GM12865 (cell line): ENCODE results near the gene JPH3.

Experiments used
- DNase-seq: peaks from one replicate; pipeline ENCODE4 v3.0.0; 2010; ENCODE audit warnings: low read depth
- H3K4me3 ChIP-seq: 2 replicates; pipeline ENCODE4 v1.5.1; 2011; ENCODE audit warnings: mild to moderate bottlenecking, low read depth, low read length, control low read depth
- TF ChIP-seq, protein P1 (sequence below): IDR thresholded peaks from 2 replicates; pipeline ENCODE4 v1.5.1; 2011; ENCODE audit warnings: low read length, control low read depth, low read depth, inconsistent platforms; ENCODE audit not compliant: insufficient read depth; ENCODE audit errors: missing control alignments

JPH3 gene

DNA sequence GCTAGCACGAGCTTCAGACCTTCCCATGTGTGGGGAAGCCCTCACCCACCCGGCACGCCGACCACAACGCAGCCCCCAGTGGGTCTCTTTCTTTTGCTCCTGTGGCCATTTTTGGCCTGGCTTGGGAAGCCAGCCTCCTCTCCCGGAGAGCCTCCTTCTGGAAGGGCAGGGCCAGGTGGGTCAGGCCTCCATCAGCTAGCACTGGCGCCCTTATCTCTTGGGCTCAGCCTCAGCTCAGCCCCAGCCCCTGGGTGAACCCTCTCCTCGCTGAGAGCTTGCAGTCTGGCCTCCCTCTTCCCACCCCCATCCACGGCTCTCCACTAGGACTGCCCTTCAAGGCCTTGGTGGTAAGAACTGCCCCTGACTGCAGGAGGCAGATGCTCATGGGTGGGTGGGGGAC is 14.7 kb upstream of the JPH3 start:
- H3K4me3 ChIP-seq: no peak overlapping the region
- DNase-seq: no peak
- TF ChIP-seq, protein P1, sequence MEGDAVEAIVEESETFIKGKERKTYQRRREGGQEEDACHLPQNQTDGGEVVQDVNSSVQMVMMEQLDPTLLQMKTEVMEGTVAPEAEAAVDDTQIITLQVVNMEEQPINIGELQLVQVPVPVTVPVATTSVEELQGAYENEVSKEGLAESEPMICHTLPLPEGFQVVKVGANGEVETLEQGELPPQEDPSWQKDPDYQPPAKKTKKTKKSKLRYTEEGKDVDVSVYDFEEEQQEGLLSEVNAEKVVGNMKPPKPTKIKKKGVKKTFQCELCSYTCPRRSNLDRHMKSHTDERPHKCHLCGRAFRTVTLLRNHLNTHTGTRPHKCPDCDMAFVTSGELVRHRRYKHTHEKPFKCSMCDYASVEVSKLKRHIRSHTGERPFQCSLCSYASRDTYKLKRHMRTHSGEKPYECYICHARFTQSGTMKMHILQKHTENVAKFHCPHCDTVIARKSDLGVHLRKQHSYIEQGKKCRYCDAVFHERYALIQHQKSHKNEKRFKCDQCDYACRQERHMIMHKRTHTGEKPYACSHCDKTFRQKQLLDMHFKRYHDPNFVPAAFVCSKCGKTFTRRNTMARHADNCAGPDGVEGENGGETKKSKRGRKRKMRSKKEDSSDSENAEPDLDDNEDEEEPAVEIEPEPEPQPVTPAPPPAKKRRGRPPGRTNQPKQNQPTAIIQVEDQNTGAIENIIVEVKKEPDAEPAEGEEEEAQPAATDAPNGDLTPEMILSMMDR: no peak

DNA sequence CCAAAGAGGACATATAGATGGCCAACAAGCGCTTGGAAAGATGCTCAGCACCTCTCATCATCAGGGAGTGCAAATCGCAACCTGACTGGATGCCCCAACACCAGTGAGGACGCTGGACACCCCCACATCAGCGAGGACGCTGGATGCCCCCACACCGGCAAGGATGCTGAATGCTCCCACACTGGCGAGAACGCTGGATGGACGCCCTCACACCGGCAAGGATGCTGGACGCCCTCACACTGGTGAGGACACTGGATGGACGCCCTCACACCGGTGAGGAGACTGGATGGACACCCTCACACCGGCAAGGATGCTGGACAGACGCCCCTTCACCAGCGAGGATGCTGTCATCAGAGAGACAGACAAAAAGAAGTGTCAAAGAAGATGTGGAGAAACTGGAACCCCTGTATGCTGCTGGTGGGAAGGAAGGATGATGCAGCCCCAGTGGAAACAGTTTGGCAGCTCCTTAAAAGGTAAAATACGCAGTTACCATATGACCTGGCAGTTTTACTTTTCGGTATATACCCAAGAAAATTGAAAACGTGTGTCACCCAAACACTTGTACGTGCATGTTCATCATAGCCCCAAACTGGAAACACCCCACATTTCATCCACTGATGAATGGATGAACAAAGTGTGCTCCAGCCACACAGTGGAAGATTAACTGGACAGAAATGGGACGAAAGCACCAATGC is 10.1 kb upstream of the JPH3 start:
- H3K4me3 ChIP-seq: no peak overlapping the region
- no peak for DNase-seq
- TF ChIP-seq, protein P1: no peak

DNA sequence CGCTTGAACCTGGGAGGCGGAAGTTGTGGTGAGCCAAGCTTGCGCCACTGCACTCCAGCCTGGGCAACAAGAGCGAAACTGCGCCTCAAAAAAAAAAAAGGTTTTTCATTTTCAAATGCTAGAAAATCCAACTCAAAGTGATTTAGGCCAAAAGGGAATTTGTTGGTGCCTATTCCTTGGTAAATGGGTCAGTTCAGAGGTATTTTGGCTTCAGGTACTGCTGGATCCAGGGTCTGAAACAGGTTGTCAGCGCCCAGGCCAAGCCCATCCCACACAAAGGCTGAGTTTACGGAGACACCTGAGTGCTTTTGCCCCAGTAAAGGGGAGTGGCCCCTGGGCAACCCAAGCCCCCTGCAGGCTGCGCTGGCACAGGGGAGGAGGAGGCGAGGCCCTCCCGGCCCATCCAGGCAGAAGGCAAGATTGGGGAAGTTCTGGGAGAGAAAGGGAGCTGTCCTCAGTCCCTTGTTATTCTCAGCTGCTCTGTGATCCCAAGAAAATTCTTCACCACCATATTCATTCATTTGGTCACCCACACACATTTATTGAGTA is 8.5 kb upstream of the JPH3 start:
- TF ChIP-seq, protein P1: no peak
- no peak overlapping the region for H3K4me3 ChIP-seq
- DNase-seq: no peak

DNA sequence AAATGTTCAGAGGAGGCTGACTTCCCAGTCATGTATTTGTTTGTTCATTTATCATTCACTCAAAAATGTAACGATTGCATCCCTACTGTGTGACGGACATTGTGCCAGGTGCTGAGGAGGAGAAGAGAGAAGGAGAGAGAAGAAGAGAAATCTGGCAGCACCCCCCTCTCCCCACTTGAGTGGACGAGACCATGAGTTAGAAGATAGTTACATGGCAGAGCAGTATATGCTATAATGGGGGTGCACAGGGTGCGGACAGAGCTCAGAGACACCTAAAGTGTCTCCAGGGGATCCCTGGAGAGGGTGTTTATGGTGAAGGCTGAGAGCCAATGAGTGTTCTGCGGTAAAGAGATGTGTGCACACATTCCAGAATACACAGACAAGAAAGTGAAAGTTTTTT is 6.6 kb upstream of the JPH3 start:
- TF ChIP-seq, protein P1: no peak
- no peak overlapping the region for H3K4me3 ChIP-seq
- no peak for DNase-seq

DNA sequence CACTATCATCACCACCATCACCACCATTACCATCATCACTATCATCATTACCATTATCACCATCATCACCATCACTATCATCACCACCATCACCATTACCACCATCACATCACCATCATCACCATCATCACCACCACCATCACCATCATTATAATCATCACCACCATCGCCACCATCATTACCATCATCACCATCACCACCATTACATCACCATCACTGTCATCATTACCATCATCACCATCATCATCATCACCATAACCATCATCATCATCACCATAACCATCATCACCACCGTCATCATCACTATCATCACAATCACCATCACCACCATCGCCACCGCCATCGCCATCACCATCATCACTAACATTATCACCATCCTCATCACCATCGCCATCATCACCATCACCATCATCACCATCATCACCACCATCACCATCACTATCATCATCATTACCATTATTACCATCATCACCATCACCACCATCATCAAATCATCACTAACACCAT is 4.9 kb upstream of the JPH3 start:
- TF ChIP-seq, protein P1: no peak
- no peak for DNase-seq
- no peak overlapping the region for H3K4me3 ChIP-seq

DNA sequence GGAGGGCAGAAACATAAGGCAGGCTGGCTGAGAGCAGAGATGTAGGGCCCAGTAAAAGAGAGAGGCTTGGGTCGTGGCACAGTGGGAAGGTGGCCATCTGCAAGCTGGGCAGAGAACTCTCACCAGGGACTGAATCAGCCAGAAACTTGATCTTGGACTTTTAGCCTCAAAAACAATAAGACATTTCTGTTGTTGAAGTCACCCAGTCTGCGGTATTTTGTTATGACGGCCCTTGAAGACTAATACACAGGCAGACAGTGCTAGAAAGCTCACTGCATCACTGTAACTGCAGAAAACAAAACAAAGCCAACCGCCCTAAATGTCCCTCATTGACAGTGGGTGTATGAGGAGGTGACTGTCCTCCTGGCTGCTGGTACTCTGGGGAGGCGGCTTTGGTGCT is 3.9 kb upstream of the JPH3 start:
- TF ChIP-seq, protein P1: no peak
- DNase-seq: no peak
- no peak overlapping the region for H3K4me3 ChIP-seq
